Mesenchymal stem cell (in vitro differentiated cells and primary cell): ENCODE measurements around the gene PEX16.

Source experiments
- DNase-seq: peaks from one replicate; pipeline ENCODE4 v3.0.0-alpha.2; 2013
- H2AFZ ChIP-seq: one replicate; pipeline ENCODE4 v1.6.1; 2013; ENCODE audit warnings: low read depth, mild to moderate bottlenecking, control low read depth, inconsistent platforms, low read length, moderate library complexity
- H2AK5ac ChIP-seq: 2 replicates; pipeline ENCODE4 v1.6.1; 2013; ENCODE audit warnings: low read length, moderate library complexity, mild to moderate bottlenecking, inconsistent platforms; ENCODE audit not compliant: severe bottlenecking
- H2BK120ac ChIP-seq: one replicate; pipeline ENCODE4 v1.6.1; 2013; ENCODE audit warnings: low read depth, mild to moderate bottlenecking, inconsistent platforms, low read length, moderate library complexity
- H2BK12ac ChIP-seq, 2 experiments: one replicate each; pipeline ENCODE4 v1.6.1; 2013; ENCODE audit warnings: inconsistent platforms in 2 of 2, low read length in 2 of 2, mild to moderate bottlenecking in 2 of 2, moderate library complexity in 2 of 2, control low read depth in 1 of 2
- H2BK15ac ChIP-seq: one replicate; pipeline ENCODE4 v1.6.1; 2013; ENCODE audit warnings: mild to moderate bottlenecking, low read depth, inconsistent platforms; ENCODE audit not compliant: poor library complexity, severe bottlenecking
- H2BK5ac ChIP-seq: 2 replicates; pipeline ENCODE4 v1.6.1; 2013; ENCODE audit warnings: low read depth, mild to moderate bottlenecking, low read length, control low read depth, inconsistent platforms; ENCODE audit not compliant: poor library complexity, severe bottlenecking
- H3K14ac ChIP-seq, 2 experiments: one replicate each; pipeline ENCODE4 v1.6.1; 2013; ENCODE audit warnings: inconsistent platforms in 2 of 2, low read length in 2 of 2, control low read depth in 1 of 2, mild to moderate bottlenecking in 1 of 2, moderate library complexity in 1 of 2
- H3K18ac ChIP-seq, 2 experiments: one replicate each; pipeline ENCODE4 v1.6.1; 2013; ENCODE audit warnings: inconsistent platforms in 2 of 2, low read length in 2 of 2, control low read depth in 1 of 2, low read depth in 1 of 2, mild to moderate bottlenecking in 1 of 2
- H3K23ac ChIP-seq, 2 experiments: one replicate each; pipeline ENCODE4 v1.6.1; 2013; ENCODE audit warnings: inconsistent platforms in 2 of 2, low read length in 2 of 2, mild to moderate bottlenecking in 2 of 2, moderate library complexity in 2 of 2, control low read depth in 1 of 2
- H3K27ac ChIP-seq: 2 replicates; pipeline ENCODE4 v1.5.1; 2013; ENCODE audit warnings: mild to moderate bottlenecking, moderate library complexity, low read length, control low read depth, inconsistent platforms; ENCODE audit not compliant: poor library complexity, severe bottlenecking
- H3K27me3 ChIP-seq, 2 experiments: 2 replicates each; pipeline versions ENCODE4 v1.6.1 to v1.7.0; 2013; ENCODE audit warnings: low read length in 2 of 2, mild to moderate bottlenecking in 2 of 2, moderate library complexity in 2 of 2, control low read depth in 1 of 2, inconsistent platforms in 1 of 2; ENCODE audit not compliant: control insufficient read depth in 1 of 2, insufficient read depth in 1 of 2
- H3K36me3 ChIP-seq, 2 experiments: 2 replicates each; pipeline versions ENCODE4 v1.6.1 to v1.7.0; 2013; ENCODE audit warnings: low read length in 2 of 2, control low read depth in 1 of 2, inconsistent platforms in 1 of 2, low read depth in 1 of 2, mild to moderate bottlenecking in 1 of 2; ENCODE audit not compliant: insufficient read depth in 2 of 2, control insufficient read depth in 1 of 2
- H3K4ac ChIP-seq, 2 experiments: one replicate each; pipeline ENCODE4 v1.6.1; 2013; ENCODE audit warnings: inconsistent platforms in 2 of 2, low read length in 2 of 2, mild to moderate bottlenecking in 2 of 2, moderate library complexity in 2 of 2, control low read depth in 1 of 2, low read depth in 1 of 2
- H3K4me1 ChIP-seq: 2 replicates; pipeline ENCODE4 v1.6.1; 2013; ENCODE audit warnings: low read depth, low read length, control low read depth; ENCODE audit not compliant: control insufficient read depth, insufficient read depth
- H3K4me2 ChIP-seq: 2 replicates; pipeline ENCODE4 v1.6.1; 2013; ENCODE audit warnings: low read length, mild to moderate bottlenecking, inconsistent platforms; ENCODE audit not compliant: poor library complexity, severe bottlenecking
- H3K4me3 ChIP-seq, 2 experiments: 2 replicates each; pipeline versions ENCODE4 v1.5.1 to v1.7.0; 2013; ENCODE audit warnings: low read length in 2 of 2, mild to moderate bottlenecking in 2 of 2, control low read depth in 1 of 2, low read depth in 1 of 2; ENCODE audit not compliant: insufficient read depth in 1 of 2
- H3K79me1 ChIP-seq: replicated peaks from 2 replicates; pipeline ENCODE4 v1.6.1; 2013; ENCODE audit warnings: mild to moderate bottlenecking, control low read depth, low read length, inconsistent platforms; ENCODE audit not compliant: poor library complexity, severe bottlenecking
- H3K9ac ChIP-seq: 2 replicates; pipeline ENCODE4 v1.7.0; 2013; ENCODE audit warnings: mild to moderate bottlenecking, low read length, moderate library complexity
- H3K9me3 ChIP-seq: 2 replicates; pipeline ENCODE4 v1.7.0; 2013; ENCODE audit warnings: mild to moderate bottlenecking, low read length; ENCODE audit not compliant: control insufficient read depth
- H4K8ac ChIP-seq: one replicate; pipeline ENCODE4 v1.6.1; 2013; ENCODE audit warnings: inconsistent platforms, mild to moderate bottlenecking, low read length, moderate library complexity
- H4K91ac ChIP-seq: one replicate; pipeline ENCODE4 v1.6.1; 2013; ENCODE audit warnings: mild to moderate bottlenecking, low read length, inconsistent platforms
- WGBS: methylation state at CpG from one replicate; pipeline ENCODE4 v1.1.7; 2013; ENCODE audit warnings: mixed read lengths; 5-methylcytosine and 5-hydroxymethylcytosine counted together

PEX16 gene

DNA sequence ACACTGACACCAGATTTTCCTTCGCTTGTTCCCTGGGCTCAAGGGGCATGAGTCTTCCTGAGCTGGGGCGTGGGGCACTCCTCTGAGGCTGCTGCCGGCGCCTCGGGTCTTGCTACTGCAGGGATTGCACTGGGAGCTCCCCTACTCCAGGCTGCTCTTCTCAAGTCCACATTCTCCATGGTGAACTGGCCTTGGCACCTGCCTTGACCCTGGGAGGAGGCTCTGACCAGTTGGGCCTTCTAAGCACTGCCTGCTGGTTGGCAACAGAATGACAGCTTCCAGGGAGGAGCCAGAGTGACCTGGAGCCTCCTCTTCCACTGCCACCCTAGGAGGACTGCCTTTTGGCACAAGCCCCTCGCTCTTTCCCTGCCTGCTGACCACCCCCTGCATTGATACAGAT, 20.1 kb downstream of the PEX16 start:
- Histone ChIP-seq H3K4me1 (peaks cover 23% of the 10 kb centered on the region), H3K23ac (no peak overlapping the region), H4K8ac (no peak overlapping the region), H3K27ac (no peak overlapping the region), H2AFZ (no peak overlapping the region), H4K91ac (no peak overlapping the region), H3K27me3 (peaks cover 37 to 66% of the 10 kb centered on the region in 2 experiments), H2BK12ac (no peak overlapping the region), H3K4ac (no peak overlapping the region), H2BK5ac (no peak overlapping the region), H3K4me3 (no peak overlapping the region), H3K9ac (no peak overlapping the region), H2BK15ac (peak overlapping the region; percentile 1), H2AK5ac (no peak overlapping the region), H2BK120ac (no peak overlapping the region), H3K4me2 (no peak overlapping the region), H3K14ac (no peak overlapping the region), H3K18ac (no peak overlapping the region), H3K36me3 (peaks cover 0 to 7% of the 10 kb centered on the region in 2 experiments), H3K9me3 (no peaks in the 10 kb centered on the region), H3K79me1 (peaks cover 3% of the 10 kb centered on the region)
- DNase-seq = no peak
- 76% methylated on average over 6 of the region's 6 CpGs for WGBS

DNA sequence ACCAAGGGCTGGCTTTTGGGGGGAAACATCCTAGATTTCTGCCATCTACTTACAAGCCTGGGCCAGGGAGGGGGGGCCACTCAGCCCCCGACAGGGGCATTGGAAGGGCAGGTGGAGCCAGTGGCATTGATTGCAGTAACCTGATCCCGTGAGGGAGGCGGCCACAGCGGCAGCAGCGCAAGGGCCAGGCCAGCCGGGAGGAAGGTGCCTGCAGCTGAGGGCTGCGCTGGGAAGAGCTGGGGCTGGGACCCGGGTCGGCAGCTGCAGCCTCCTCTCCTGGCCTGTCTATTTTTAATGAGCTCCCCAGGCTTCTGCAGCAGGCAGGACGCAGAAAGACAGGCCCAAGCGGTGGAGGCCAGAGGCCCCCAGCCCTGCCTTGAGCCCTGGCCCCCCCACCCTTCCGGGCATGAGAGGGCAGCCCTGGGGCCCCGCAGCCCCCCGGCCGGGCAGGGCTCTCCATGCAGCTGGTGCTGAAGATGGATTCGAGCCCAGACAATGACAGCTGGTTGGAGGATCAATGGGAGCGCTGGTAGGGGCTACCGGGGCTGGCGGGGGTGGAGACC, 21.2 kb downstream of the PEX16 start:
- H2AFZ ChIP-seq = no peak overlapping the region
- no peak overlapping the region for H2BK12ac ChIP-seq
- WGBS = 23% methylated on average over 19 of the region's 19 CpGs
- H3K36me3 ChIP-seq = no peaks in the 10 kb centered on the region
- H3K4ac ChIP-seq = no peak overlapping the region
- H3K9ac ChIP-seq = no peak overlapping the region
- H2AK5ac ChIP-seq = no peak overlapping the region
- H3K4me1 ChIP-seq = peaks cover 21% of the 10 kb centered on the region
- H3K27ac ChIP-seq = no peak overlapping the region
- no peak overlapping the region for H3K4me2 ChIP-seq
- no peak overlapping the region for H3K14ac ChIP-seq
- no peak overlapping the region for H3K18ac ChIP-seq
- no peak overlapping the region for H2BK120ac ChIP-seq
- no peak overlapping the region for H3K4me3 ChIP-seq
- H4K91ac ChIP-seq = no peak overlapping the region
- no peak overlapping the region for H2BK5ac ChIP-seq
- H2BK15ac ChIP-seq = no peak overlapping the region
- H3K23ac ChIP-seq = no peak overlapping the region
- H3K27me3 ChIP-seq = peaks cover 38 to 65% of the 10 kb centered on the region in 2 experiments
- H3K79me1 ChIP-seq = peaks cover 3% of the 10 kb centered on the region
- DNase-seq = no peak
- no peak overlapping the region for H4K8ac ChIP-seq
- H3K9me3 ChIP-seq = no peaks in the 10 kb centered on the region

DNA sequence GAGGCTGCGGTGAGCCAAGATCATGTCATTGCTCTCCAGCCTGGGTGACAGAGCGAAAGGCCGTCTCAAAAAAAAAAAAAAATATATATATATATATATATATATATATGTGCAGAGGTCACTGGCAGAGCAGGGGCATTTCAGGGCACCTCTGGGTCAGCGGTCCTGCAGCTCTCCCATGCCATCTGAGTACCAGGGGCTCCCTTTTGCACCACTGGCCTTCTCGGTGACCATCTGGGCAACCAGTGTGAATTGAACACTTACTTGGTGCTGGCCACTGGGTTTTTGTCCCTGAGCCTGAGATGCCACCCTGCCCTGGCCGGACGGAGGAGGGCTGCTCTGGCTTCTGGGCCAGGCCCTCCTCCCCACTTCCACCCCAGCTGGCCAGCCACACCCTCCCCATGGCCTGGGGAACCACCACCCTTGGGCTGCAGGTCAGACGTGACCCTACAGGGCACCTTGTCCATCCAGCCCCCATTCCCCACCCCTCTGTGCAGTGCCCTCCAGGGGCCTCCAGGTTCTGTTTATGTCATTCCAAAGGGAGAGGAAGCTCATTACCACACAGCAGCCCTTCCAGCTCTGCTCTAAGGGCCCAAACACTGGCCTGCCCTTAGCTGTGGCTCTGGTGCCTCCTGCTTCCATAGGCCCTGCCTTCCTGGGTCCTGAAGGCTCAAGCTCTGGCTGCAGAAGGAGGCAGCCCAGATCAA, 22.0 kb downstream of the PEX16 start:
- WGBS = 81% methylated on average over 6 of the region's 8 CpGs
- H4K91ac ChIP-seq = no peak overlapping the region

DNA sequence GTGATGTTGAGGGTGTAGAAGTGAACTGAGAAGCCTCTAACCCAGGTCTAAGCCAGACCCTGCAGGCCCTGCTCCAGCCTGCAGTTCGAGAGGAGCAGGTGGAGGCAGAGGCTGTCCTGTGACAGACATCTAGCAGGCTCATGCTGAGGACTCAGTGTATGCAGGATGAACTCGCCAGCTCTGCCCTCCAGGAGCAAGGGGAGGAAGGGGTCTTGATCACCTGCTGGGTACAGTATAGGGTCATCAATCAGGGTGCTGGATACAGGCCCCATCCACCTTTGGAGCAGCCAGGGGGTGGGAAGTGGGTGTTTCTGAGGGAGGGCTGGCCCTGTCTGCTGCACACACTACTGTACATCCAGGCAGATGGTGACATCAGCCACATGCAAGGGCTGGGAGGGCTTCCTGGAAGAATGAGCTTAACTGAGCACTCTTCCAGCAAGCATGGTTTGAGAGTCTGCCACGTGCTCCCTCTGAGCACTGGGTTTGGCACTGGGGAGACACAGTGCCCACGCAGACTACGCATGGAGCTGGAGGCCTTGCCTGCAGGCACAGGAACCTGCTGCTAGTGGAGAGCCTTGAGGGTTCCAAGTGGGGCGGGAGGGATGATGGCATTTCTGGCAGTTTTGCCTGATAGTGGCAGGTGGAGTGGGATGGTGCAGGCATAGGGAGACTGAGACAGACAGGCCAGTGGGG, 23.0 kb downstream of the PEX16 start:
- Histone ChIP-seq H3K4ac (no peak overlapping the region), H3K9ac (no peak overlapping the region), H3K9me3 (no peaks in the 10 kb centered on the region), H3K36me3 (no peaks in the 10 kb centered on the region), H4K91ac (no peak overlapping the region), H3K14ac (no peak overlapping the region), H2BK120ac (no peak overlapping the region), H2AK5ac (no peak overlapping the region), H3K27me3 (peaks cover 42 to 71% of the 10 kb centered on the region in 2 experiments), H3K4me3 (no peak overlapping the region), H2BK15ac (no peak overlapping the region), H3K4me2 (no peak overlapping the region), H3K23ac (peak overlapping the region in 1 of 2 experiments; percentile 25), H3K18ac (no peak overlapping the region), H3K27ac (no peak overlapping the region), H2BK5ac (no peak overlapping the region), H2BK12ac (no peak overlapping the region), H4K8ac (no peak overlapping the region), H2AFZ (no peak overlapping the region), H3K79me1 (no peaks in the 10 kb centered on the region), H3K4me1 (peaks cover 9% of the 10 kb centered on the region)
- DNase-seq = no peak
- 75% methylated on average over 6 of the region's 6 CpGs for WGBS

More for the DNA sequence above, 22.0 kb downstream of the PEX16 start:
- H2BK120ac ChIP-seq = no peak overlapping the region
- H4K8ac ChIP-seq = no peak overlapping the region
- no peak overlapping the region for H3K18ac ChIP-seq
- H3K4me2 ChIP-seq = no peak overlapping the region
- H2BK12ac ChIP-seq = no peak overlapping the region
- no peak overlapping the region for H3K27ac ChIP-seq
- H3K9me3 ChIP-seq = no peaks in the 10 kb centered on the region
- H2AK5ac ChIP-seq = no peak overlapping the region
- no peaks in the 10 kb centered on the region for H3K36me3 ChIP-seq
- H3K4me3 ChIP-seq = no peak overlapping the region
- DNase-seq = no peak
- no peak overlapping the region for H3K4ac ChIP-seq
- H3K14ac ChIP-seq = no peak overlapping the region
- peaks cover 16% of the 10 kb centered on the region for H3K4me1 ChIP-seq
- no peak overlapping the region for H3K9ac ChIP-seq
- H2BK15ac ChIP-seq = no peak overlapping the region
- H3K23ac ChIP-seq = no peak overlapping the region
- H3K79me1 ChIP-seq = peaks cover 2% of the 10 kb centered on the region
- H3K27me3 ChIP-seq = peaks cover 42 to 65% of the 10 kb centered on the region in 2 experiments
- H2AFZ ChIP-seq = no peak overlapping the region
- no peak overlapping the region for H2BK5ac ChIP-seq
